HFF-Myc (cell line): Measurements from ENCODE around the gene CEP164.

Experiments used
- DNase-seq: peaks from one replicate; pipeline ENCODE4 v3.0.0-alpha.2; 2011; ENCODE audit warnings: low read depth; ENCODE audit errors: extremely low read depth
- H3K4me3 ChIP-seq: replicated peaks from 2 replicates; pipeline ENCODE4 v1.5.1; 2011; ENCODE audit warnings: low read depth, mild to moderate bottlenecking, control low read depth, low read length
- TF ChIP-seq, protein P1 (sequence below): IDR thresholded peaks from 2 replicates; pipeline ENCODE4 v1.5.1; 2012; ENCODE audit warnings: mild to moderate bottlenecking, low read depth, low read length, control low read depth; ENCODE audit errors: missing control alignments

Gene CEP164

DNA sequence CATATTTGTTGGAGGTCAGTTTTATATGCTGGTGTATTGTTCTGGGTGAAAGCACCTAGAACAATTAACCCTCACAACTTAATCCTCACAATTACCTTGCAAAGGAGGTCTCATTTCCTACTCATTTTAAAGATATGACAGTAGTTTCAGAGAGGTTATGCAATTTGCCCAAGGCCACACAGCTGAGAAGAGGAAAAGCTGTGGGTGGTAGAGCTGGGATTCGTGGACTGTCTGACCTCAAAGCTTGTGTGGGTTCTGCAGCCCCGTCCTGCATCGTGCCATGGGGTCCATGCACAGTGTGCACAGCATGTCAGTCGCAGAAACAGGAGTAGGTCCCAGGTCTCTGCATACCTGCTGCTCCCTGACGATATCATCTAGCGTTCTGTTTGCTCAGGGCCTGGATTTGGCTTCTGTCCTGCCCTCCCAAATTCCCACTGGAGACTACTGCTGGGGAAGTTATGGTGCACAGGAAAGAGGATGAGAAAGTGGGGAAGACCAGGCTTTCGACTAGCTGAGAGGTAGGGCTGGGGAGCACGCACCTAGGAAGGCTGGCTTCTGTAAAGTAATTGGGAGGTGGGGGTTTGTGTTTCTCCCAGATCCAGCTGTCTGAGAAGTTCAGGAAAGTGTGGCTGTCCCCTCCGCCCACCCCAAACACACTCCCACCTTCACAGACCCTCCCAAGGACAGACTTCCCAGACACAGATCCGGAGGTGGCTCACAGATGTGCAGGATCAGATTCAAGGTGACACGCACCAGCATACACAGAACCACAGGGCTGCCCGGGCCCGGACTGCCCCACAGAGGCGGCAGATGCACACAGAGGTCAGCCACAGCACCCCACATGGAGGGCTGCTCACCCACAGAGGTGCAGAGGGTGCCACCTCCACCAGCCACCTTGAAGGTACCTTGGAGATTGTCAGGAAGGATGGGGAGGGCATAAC, 13.6 kb upstream of the CEP164 start:
- H3K4me3 ChIP-seq, result peak overlapping the region; percentile 84
- TF ChIP-seq, protein P1, sequence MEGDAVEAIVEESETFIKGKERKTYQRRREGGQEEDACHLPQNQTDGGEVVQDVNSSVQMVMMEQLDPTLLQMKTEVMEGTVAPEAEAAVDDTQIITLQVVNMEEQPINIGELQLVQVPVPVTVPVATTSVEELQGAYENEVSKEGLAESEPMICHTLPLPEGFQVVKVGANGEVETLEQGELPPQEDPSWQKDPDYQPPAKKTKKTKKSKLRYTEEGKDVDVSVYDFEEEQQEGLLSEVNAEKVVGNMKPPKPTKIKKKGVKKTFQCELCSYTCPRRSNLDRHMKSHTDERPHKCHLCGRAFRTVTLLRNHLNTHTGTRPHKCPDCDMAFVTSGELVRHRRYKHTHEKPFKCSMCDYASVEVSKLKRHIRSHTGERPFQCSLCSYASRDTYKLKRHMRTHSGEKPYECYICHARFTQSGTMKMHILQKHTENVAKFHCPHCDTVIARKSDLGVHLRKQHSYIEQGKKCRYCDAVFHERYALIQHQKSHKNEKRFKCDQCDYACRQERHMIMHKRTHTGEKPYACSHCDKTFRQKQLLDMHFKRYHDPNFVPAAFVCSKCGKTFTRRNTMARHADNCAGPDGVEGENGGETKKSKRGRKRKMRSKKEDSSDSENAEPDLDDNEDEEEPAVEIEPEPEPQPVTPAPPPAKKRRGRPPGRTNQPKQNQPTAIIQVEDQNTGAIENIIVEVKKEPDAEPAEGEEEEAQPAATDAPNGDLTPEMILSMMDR, result no peak
- DNase-seq, result no peak

DNA sequence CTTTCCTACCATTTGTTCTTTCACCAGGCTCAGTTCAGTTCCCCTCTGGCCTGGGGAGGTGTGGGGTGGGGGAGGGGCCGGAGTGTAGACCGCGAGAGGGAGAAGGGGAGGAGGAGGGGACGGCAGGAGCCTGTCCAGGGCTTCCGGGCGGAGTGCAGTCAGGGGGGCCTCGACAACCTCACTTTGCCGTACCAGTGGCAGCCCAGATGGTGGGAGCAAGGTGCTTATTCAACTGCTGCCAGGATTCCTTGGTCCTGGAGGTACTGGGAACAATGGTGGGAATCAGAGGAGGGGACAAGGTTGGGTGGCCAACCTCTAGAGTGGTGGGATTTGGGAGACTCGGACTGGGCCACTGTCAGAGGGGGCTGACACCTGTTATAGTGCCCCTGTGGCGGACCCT, 12.8 kb upstream of the CEP164 start:
- TF ChIP-seq, protein P1, result no peak
- no peak for DNase-seq
- peak overlapping the region; percentile 84 for H3K4me3 ChIP-seq

DNA sequence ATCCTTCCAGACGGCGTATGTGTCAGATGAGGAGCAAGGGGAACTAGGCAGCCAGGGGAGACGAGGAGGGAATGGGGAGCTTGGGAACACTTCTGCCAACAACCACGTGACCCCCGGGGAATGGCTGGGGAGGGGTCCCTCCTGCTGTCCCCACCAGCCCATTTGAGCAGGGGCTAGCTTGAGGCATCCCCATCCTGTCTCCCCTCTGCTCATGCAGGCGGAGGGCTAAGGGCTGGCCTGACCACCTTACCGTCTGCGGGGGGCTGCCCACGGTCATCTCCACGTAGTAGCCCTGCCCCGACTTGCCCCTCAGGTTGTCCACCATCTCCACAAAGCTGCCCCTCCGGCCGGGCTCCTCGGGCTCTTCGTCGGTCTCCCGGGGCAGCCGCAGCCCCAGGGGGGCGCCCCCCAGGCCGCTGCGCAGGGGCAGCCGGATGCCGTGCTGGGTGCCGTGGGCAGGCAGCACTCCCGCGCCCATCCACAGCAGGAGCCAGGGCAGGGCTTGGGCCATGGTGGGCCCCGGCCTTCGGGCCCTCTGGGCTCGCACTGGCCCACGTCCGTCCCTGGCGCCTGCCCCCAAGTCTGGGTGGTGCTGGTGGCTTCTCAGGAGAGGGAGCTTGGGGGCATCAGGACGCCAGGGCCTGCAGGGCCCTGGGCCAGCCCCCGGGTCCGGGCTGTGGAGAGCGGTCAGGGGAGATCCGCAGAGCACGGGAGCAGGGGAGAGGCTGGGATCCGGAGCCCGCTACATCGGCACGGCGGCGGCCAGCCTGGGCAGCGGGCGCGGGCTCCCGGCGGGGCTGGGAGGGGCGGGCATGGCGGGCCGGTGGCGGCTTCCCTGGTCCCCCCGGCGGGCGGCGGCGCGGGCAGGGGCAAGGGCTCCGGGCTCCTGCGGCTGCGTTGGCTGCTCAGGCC, 12.1 kb upstream of the CEP164 start:
- DNase-seq, result no peak
- TF ChIP-seq, protein P1, result no peak
- H3K4me3 ChIP-seq, result peak overlapping the region; percentile 84

DNA sequence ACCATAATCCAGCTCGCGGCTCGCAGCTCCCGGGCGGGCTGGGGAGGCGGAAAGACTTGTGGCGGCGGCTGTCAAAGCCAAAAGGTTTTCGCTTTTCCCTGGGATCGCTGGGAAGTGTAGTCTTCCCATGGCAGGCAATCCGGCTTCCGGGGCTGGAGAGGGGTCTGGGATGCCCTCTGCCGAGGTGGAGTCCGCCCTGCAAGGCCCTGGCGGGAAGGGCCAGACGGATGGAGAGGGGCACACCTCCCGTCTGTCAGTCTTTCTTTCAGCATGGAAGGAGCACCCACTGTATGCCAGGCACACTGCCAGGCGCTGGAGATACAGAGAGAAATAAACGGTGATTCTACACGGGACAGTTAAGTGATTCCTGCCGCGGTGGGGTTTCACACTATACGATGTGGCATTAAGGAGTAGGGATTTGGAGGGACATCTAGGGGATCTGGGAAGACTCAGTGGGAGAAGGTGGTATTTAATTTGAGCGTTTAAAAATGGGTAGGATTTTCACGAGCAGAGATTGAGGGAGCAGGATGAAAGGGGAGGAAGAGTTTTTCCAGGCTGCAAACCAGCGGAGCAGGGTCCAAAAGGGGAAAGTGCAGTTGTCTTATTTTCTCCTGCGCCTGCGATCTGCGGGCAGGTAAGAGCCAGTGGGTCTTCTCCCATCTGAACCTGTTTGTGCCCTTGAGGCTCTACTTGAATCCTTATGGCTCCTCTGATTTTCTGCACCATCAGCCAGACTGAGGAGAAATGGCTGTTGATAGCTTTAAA, 11.3 kb upstream of the CEP164 start, which contains the start of gene BACE1:
Gene BACE1 (minus strand): TSS at position 60 of the 765 bp plus-strand sequence. CDS start 461 bp downstream, outside the sequence.
- H3K4me3 ChIP-seq, result peak within 1 kb of the TSS; percentile 84
- TF ChIP-seq, protein P1, result peak; percentile 57
- DNase-seq, result peak; percentile 60

DNA sequence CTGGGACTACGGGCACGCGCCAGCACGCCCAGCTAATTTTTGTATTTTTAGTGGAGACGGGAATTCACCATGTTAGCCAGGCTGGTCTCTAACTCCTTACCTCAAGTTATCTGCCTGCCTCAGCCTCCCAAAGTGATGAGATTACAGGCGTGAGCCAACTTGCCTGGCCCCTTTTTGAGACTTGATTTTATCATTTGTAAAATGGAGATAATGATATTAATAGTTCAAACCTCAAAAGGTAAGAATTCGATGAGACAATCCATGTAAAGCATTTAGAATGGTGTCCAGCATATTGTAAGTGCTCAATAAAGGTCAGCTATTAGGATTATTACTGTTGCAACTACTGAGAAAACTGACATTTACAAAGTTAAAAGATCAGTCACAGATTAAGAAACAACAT, 8.9 kb upstream of the CEP164 start:
- H3K4me3 ChIP-seq, result no peak overlapping the region
- TF ChIP-seq, protein P1, result no peak
- DNase-seq, result no peak
